Superior temporal gyrus (tissue), 1 donor: ENCODE results near the gene TLE1.
A peak's percentile ranks its signal among the peaks of the same experiment; 100 is the strongest.

ENCODE experiments used
- DNase-seq: peaks from one replicate; pipeline ENCODE4 v3.0.0-alpha.2; 2016; ENCODE audit errors: extremely low spot score

The TLE1 gene

DNA sequence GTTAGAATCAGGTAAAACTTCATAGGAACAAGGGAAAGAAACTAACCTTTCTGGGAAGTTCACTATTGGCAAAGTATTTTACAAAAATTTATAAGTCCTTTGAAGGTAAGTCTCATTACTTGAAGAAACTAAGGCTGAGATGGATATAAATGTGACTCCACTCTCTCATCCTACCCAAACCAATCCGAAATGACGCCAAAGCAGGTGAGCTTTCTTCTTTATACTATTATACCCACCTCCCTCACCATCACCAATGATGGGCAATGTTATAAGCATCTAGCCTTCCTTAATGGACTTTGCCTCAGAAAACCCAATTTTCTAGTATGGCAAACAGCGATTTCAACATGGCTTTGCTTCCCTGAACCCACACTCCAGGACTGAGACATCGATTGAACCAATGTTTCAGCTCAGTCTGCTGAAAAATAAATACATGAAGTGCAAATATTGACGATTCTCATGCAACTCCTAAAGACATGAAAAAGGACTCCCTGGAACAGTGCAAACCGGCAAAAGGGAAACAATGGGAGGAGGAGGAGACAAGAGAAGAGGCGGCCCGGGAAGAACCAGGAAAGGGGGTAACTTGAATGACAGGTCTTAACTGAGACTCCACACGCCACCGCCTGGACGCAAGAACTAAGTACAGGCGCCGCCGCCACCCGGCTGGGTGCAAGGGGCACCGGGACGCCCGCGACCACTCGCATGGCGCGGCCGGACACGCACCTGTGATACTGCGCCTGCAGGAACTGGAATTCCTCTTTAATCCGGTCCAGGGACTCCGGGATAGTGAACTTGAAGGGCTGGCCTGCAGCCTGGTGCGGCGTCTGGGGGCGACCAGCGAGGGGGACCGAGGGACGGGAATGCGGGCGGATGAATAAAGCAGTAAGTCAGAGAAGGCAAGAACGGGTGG is 2.5 kb downstream of the TLE1 start:
- peak; percentile 81 for DNase-seq

DNA sequence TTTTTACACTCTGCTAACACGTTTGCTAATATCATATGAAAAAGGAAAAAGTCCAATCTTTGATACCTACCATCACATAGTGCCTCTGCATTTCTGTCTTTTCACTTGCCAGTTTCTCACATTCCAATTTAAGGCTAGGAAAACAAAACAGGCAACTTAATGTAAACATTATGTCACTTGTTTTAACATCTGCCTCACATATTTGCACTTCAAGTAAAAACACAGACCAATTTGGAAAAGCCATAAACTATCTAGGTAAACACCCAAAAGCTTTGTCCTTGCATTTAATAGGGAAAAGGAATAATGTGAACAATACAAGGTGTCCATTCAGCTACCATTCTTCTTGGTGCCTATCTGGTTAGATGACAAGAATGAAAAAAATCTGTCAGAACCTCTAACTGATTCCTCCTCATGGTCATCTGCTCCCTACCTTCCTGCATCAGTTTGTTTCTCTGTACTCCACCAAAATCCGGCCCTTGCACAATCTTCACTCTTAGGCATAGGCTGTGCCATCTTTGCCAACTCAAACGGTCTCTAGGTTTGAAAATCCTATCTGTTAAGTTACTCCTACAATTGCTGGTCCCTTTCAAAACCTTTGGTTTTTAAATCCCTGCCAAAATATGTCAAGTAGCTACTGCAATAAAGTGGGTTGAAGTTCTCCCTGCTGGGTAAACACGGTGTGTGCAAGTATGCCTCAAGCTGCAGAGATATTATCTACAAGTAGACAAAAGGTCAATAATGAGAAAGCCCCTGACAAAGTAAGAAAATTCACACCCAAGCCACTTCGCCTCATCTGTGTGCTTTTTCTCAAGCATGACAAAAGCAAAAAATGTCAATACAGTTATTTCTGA is 3.4 kb downstream of the TLE1 start:
- no peak for DNase-seq

DNA sequence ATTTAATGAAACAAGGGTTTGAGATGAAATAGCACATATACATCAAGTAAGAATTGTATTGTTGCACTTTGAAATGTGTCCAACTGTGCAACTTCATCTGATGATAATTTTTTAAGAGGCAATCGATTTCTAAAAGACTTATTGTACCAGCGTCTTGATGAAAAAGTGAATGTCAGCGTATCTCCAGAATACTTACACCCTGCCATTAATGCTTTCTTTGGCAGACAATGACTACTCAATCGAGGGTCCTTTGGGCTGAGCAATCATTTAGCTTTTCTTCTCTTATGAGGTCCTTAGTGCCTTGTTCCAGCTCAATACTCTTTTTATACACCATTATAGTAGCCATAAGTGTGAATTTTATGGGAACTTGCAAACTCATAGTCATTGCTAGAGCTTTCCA is 4.7 kb downstream of the TLE1 start:
- DNase-seq, result no peak

DNA sequence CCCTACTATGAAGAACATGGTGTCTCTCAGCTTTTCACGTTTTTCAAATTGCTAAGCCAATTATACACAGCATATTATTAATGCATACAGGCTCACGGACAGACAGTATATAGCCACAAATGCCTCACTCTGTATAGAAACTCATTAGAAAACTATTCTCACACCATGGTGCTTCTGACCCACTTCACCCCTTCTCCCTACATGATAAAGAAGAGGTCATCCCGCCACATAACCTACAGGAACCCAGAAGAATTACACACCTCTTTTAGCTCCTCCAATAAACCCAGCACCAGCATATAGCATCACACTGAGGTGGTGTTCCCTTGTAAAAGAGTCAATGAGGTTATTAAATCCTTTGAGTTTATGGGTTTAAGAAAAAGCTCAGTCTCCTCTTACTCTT is 5.6 kb downstream of the TLE1 start:
- DNase-seq, result no peak

DNA sequence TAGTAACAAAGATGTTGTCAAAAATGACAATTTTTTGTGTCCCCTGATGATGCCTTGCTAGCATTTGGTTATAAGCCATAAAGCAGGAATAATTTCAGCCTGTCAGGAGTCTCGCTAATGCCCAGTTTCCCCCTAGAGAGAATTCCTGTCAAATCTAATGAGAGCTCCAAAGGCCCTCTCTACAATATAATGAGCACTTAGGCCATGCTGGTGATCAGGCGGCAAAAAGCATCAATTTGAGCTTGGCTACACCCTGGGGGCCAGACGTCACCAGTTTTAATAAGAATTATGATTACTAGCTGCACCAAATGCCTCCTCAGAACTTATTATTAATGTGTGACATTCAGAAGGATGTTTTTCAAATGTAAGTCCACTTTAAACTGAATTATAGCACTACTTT is 6.1 kb downstream of the TLE1 start:
- DNase-seq, result peak; percentile 15

DNA sequence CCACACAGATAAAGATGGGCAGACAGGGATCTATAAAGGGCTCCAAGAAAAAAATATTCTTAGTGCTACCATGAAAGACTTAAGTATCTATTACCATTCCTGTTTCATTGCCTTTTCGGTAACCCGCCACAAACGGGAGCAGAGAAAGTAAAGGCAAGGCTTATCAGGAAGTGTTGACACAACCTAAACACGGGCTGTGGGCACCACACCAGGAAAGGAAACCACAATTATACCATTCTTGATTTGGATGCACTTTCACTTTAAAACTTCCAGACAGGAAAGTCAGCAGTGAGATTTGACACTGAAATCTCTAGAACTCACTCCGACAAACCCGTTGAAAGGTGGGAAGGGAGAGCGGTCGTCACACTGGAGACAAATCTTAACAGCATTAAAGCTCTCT is 6.5 kb downstream of the TLE1 start:
- DNase-seq, result no peak

DNA sequence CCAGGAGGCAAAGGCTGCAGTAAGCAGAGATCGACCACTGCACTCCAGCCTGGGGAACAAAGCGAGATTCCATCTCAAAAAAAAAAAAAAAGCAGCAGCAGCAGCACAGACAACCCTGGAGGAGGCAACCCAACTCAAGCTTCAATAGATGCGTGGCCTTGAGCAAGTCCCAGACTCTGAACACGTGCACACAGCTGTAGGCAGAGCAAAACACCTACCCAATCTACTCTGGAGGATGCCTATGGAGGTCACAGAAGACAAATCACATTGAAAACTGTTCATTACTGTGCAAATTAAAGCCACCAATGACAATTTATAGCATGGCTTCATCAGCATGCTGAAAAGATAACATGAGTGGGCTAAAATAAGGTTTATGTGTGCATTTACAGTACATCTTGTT is 7.2 kb downstream of the TLE1 start:
- DNase-seq, result no peak

DNA sequence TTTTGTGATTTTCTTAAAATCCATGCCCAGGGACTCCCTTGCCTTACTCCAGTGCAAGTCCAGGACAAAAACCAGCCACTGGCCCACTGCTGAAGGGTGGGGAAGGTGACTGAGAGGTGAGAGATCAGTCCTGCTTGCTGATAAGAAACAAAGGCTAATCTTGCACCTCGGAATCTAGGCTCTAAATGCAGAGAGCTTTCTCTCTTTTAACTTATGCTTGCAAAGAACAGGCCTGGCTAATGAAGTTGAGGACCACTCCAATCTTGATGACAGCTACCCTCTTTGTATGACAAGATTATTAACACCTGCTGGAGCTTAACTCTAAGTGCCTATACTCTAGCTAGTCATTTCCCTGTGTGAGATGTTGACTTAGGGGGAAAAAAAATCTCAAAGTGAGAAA is 8.8 kb downstream of the TLE1 start:
- DNase-seq, result peak; percentile 8

DNA sequence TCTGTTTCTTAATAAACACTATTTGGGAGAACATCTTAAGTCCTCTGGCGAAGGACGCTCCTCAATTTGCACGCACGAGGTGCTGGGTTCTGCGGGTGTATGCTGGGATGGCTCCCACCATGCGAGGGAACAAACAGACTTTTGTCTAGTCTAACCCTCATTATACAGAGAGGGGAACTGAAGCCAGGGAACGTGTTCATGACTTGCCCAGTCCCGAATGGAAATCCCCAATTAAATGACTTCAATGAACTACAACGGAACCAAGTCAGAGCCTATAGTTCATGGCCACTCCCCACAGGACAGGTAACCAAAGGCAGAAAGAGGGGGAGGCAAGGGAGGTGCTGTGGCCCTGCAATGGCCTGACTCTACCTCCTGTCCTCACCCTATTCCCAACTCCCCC is 9.3 kb downstream of the TLE1 start:
- DNase-seq, result peak; percentile 42

DNA sequence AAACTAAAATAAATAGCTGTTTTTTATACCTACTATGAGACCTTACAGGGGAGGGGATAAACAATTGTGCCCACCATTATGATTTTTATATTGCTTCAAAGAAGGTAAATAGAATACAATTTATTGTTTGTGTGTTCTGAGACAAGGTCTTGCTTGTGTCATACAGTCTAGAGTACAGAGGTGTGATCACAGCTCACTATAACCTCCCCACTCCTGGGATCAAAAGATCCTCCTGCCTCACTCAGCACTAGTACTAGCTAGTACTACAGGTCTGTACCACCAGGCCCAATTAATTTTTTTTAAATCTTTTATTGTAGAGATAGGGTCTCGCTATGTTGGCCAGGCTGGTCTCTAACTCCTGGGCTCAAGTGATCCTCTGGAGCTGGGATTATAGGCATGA is 11.3 kb downstream of the TLE1 start:
- DNase-seq, result no peak

DNA sequence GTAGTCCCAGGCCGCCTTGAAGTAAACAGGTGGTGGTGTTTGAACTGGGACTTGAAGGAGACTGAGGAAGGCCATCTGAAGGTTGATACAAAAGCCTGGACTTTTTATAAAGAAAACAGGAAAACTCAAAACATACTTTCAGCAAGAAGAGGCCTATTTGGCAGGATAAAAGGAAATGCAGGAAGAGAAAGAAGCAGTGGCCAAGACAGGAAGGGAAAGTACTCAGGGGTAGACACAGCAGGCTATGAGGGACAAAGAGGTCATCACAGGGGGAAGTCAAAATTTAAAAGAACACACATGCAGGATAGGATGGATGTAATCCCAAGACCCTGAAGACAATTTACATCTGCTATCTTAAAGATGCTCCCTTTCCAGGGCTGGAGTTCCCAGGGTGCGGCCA is 13.0 kb downstream of the TLE1 start:
- DNase-seq, result no peak

DNA sequence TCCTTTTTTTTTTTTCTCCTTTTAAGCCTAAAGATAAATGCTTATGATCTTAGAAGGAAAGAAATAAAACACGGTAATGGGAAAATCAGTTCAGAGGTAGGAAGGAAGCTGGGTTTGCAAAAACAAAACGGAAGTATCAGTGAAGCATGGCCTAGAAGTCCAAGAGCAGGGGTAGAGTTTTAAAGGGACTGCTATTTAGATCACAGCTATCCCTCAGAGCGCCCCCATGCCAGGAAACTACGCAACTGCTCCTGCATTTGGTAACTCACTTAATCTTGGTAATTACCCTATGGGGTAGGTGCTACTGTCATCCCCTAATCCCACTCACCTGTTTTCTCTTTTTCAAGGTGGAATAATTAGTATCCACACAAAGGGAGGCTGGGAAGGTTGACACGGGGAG is 16.0 kb downstream of the TLE1 start:
- no peak for DNase-seq

DNA sequence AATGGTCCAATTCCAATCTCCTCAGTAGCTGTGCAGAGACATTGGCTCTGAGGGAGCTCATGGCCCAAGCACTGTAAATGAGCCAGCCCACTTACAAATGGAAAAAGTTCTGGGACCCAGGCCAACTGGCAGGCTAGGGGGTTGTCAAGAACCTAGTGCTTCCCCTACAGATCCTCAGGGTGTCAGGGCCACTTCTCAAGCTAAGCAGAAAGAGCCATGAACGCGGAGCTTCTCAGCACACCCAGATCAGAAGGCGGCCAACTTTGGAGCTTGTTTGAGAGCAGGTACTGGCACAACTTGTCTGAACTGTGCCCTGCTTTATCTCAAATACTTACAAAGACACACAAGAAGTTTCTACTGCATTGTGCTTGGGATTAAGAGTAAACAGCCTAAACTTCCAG is 17.5 kb downstream of the TLE1 start:
- no peak for DNase-seq

DNA sequence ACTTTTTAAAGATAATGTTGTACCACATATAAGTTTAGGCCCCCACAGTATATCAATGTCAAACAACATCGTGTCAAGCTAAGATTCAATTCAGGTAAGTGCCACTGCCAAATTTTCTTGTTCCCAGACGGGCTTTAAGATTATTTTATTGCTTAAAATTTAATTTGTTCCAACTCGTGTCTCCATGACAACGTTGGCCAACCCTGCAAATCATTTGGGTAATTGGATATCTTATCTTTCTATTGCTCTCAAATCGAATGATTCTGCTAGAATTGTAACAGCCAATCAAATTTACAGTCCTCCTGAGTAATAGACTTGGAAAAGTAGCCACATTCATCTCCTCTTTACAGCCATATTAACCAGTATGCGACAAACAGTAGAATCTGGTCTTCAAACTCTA is 19.5 kb downstream of the TLE1 start:
- no peak for DNase-seq

DNA sequence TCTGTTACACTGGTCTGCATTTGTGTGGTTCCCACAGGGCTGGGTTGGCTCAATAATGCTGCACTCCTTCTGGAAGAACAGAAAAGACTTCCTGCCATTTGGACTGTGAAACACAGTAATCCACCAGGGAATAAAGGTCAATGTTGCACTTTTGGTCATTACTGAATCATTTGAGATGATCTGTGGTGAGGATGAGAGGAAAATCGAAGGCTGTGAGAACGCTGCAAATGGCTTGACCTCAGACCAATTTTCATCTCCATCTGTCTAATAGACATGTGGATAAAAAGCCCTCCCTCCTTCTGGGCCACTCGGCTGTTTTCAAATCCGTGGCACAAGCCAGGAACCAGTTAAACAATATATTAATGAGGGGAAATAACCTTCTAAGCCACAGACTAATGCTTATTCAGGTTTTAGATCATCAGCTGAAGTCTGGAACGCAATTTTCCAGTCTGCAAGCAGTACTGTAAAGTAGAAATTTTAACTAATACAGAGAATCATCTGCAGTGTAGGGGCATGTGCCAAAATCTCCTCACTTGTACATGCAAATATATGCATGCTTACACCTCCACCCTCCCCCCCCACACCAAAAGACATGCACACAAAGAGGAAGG is 20.2 kb downstream of the TLE1 start:
- DNase-seq, result no peak

DNA sequence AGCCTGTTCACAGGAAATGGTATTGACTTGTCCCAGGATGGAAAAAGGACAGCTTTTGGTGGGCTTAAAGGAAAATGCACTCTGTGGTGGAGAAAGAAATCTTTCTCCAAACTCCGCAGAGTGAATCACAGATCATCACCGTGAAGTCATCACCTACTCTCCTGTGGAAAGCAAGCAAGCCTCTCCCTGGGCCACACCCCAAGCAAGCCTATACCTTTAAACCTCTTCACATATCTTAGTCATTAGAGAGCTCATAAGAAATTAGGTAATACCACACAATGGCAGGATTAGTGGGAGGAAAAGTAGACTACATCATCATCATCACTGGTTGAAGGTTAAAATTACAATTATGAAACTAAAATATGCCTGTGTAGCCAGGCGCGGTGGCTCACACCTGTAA is 23.2 kb downstream of the TLE1 start:
- no peak for DNase-seq

DNA sequence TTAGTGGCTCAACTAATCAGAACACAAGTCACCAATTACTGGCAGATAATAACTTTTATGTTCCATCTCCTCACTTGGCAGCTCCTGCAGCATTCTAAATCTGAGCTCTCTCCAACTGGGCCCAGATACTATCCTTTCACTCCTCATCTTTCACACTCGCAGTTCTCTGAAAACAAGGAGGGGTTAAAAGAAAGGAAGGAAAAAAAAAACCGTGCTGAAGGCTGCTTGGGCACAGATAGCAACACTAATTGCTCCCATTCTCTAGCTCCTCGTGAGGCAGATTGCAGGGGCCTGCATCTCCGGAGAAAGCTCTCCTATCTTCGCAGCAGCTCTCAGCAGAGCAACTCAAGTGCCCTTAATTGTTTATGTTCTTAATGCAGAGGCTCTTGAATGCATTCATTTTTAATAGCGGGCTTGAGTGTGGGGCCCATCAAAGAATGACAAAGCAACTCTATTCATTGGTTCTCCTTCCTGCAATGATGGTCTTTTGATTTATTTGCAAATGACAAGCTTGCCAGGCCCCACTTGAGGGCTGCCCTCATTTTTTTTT is 23.9 kb downstream of the TLE1 start:
- peak; percentile 50 for DNase-seq

DNA sequence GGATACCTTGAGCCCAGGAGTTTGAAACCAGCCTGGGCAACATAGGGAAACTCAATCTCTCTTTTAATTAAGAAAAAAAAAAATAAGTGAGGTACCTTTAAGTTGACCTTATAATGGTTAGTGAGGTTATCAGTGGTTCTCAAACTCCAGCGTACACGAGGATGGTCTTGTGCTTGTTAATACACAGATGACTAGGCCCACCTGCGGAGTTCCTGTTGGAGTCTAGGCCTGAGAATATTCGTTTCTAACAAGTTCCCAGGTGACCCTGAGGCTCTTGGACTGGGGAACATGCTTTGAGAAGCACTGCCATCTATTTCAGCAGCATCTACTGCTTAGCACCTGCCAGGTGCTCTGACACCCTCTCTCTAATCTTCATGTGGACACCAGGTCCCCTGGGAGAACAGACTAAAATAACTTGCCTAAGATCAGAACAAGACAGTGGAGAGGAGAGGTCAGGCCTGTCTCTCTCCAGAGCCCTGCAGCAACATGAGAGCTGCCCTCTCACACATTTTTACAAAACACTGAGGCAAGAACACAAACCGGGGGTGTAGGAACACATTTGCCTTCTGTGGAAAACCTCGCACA is 24.6 kb downstream of the TLE1 start:
- DNase-seq, result no peak

DNA sequence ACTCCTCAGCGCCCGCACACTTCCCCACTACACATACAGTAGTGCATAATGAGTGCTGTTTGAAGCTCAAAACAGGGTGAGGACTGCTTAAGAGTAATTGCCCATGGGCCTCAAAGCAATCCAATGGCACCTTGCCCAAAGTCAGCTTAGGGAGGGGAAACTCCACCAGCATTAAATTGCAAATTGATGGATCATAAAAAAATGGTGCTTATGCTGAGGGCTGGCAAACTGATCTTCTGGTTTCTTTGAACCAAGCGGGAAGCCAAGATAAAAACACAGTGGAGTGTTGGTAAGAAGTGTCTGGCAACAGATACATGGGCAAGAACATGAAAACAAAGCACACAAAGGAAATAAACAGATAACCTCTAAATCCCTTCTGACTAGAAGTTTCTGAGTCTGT is 28.0 kb downstream of the TLE1 start:
- DNase-seq, result no peak

DNA sequence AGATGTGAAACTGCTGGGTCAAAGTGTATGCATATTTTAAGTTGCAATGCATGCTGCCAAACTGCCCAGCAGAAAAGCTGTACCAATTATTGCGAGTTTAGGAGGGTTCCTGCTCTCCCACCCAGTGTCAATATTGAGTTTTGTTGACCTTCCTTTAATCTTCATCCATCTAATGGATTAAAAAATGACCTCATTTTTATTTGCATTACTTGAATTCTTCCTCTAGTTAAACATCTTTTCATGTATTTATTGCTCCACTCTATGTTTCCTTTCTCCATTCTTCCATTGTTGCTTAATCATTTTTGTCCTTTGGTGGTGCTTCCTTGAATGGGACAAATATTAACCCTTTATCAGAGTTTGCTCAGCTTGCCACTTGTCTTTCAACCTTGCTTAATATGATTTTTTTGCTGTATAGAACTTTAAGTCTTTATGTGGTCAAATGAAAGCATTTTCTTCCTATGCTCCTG is 32.4 kb downstream of the TLE1 start:
- DNase-seq, result no peak

DNA sequence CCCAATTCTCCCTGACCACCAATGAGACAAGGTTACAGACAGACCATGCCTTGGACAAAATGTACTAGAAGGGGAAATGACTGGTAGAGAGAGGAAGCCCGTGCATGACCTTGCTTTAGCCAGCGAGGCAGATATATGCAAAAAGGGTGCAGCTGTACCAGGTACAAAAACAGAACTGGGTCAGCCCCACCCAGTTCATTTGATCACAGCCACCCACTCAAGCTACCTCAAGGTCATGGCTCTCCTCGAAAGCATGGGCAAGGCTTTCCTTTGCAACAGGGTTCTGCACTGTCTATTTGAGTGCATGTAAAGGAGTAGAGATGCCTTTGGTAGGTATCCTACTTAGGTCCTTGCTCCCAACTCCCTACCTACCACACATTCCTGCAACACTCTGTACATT is 33.3 kb downstream of the TLE1 start:
- no peak for DNase-seq

DNA sequence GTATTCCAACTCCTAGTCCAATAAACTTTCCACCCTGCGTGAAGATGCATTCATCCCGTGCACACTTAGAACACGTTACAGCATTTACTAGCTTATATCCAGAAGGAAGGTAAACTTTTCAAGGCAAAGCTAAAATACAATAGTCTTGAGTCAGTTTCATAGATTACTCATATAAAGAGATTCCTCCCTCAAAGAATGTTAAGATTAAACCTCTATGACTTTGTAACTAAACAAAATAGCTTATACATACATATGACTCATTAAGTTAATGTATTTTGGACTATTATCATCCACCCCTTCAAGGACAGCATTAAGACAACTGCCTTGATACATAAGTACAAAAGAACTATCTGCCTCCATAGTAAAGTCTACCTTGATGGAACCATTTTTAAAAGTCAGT is 36.1 kb downstream of the TLE1 start:
- no peak for DNase-seq
